ENCODE measurements around the gene PDIA5. TPM values are rescaled to one million over a fixed set of nuclear protein-coding genes. Genes with fewer than 3 reads are reported as not detected.

The PDIA5 gene
- total RNA-seq, 1 experiment from 2014 or later = 50.8 TPM

- H4K20me1 ChIP-seq (ENCODE audit: insufficient read depth) = no peaks in the 10 kb centered on the region
- H3K4me2 ChIP-seq (ENCODE audit: low read length) = no peak overlapping the region
- no peak for DNase-seq (ENCODE audit: low read depth, low spot score)
- TF ChIP-seq CEBPB (IDR thresholded peaks at IDR 0.05; ENCODE audit: low read depth) (no peak), SP1 (IDR thresholded peaks at IDR 0.05; ENCODE audit: low read depth) (no peak), ATF3 (IDR thresholded peaks at IDR 0.05) (no peak), EGR1 (IDR thresholded peaks at IDR 0.05; ENCODE audit: low read depth) (no peak), EZH2 (IDR thresholded peaks at IDR 0.05) (no peak), RAD21 (IDR thresholded peaks at IDR 0.05; ENCODE audit: low read depth) (no peak), ELF1 (IDR thresholded peaks at IDR 0.05; ENCODE audit: borderline replicate concordance, low read depth) (no peak)
- BruUV-seq (replicated peaks) = no TSS peak
- H3K27me3 ChIP-seq (ENCODE audit: insufficient read depth, low read length) = no peaks in the 10 kb centered on the region
- H3K9me2 ChIP-seq (ENCODE audit: insufficient read depth) = no peaks in the 10 kb centered on the region
- peaks cover 0 to 13% of the 10 kb centered on the region in 2 experiments; a peak in 2 of 4 replicates for H3K4me1 ChIP-seq (ENCODE audit: control insufficient read depth in 1 of 2, insufficient read depth in 2 of 2, low read length in 2 of 2)
- no peak for ATAC-seq
- no peak overlapping the region for H2AFZ ChIP-seq (ENCODE audit: low read depth, low read length, poor library complexity, severe bottlenecking)
- no peak overlapping the region for H3K27ac ChIP-seq (ENCODE audit: low read depth, low read length)
- ChIA-PET CTCF (no interaction called here), POLR2A (interaction anchor here (0.7 kb wide), 1 partner anchor 9 kb away, joined by 3 read pairs; no protein-coding TSS in a partner anchor), RAD21 (ENCODE audit: low non-redundant PET in 1 of 2, low total read pairs in 2 of 2, uncharacterized antibody in 2 of 2, unreplicated experiment in 2 of 2) (no interaction called here)
- no peak overlapping the region for H3K4me3 ChIP-seq (replicated peaks in 1 of 2; ENCODE audit: low read depth in 1 of 2, low read length in 2 of 2)
- no peaks in the 10 kb centered on the region for H3K36me3 ChIP-seq (ENCODE audit: control insufficient read depth in 1 of 2, insufficient read depth in 2 of 2, low read length in 2 of 2)
- intact Hi-C loops (cut with micrococcal nuclease) = no loop called here
- no peaks in the 10 kb centered on the region for H3K9me3 ChIP-seq (ENCODE audit: control insufficient read depth in 1 of 2, insufficient read depth in 1 of 2, low read depth in 1 of 2, low read length in 2 of 2)
- no peaks in the 10 kb centered on the region for H3K79me2 ChIP-seq (ENCODE audit: insufficient read depth, low read length)
- H3K9ac ChIP-seq (ENCODE audit: low read length) = no peak overlapping the region
Observed at GRCh38 chr3:123060054-123060453, 6.8 kb upstream of the PDIA5 start.

DNA sequence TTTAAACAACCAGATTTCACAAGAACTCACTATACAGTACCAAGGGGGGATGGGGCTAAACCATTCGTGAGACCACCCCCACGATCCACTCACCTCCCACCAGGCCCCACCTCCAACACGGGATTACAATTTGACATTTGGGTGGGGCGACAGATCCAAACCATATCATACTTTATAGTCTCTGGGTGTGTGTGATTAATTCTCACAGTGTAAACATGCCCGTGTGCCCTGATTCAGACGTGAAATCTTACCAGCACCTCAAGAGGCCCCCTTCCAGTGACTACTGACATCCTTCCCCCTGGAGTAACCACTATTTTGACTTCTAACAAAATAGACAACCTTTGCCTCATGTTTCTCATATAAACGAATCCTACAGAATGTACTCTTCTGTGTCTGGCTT is 5.0 kb upstream of the PDIA5 start:
- H3K9me2 ChIP-seq (ENCODE audit: insufficient read depth) = no peaks in the 10 kb centered on the region
- no peak for DNase-seq (ENCODE audit: low read depth, low spot score)
- H3K9me3 ChIP-seq (ENCODE audit: control insufficient read depth in 1 of 2, insufficient read depth in 1 of 2, low read depth in 1 of 2, low read length in 2 of 2) = no peaks in the 10 kb centered on the region
- TF ChIP-seq ZNF274 (IDR thresholded peaks at IDR 0.05; ENCODE audit: low read depth, low read length) (no peak), POLR2AphosphoS5 (IDR thresholded peaks at IDR 0.05; ENCODE audit: low read depth, low read length) (no peak), EGR1 (IDR thresholded peaks at IDR 0.05; ENCODE audit: low read depth) (no peak), FOSL1 (IDR thresholded peaks at IDR 0.05; ENCODE audit: low read depth) (no peak), CBX3 (IDR thresholded peaks at IDR 0.05; ENCODE audit: low read depth) (no peak), SRF (IDR thresholded peaks at IDR 0.05; ENCODE audit: low read depth) (no peak), EZH2phosphoT487 (IDR thresholded peaks at IDR 0.05; ENCODE audit: borderline replicate concordance) (no peak), ZFX (IDR thresholded peaks at IDR 0.05) (no peak), YY1 (IDR thresholded peaks at IDR 0.05; ENCODE audit: extremely low read depth, insufficient replicate concordance, low read depth, low read length) (no peak)
- TF ChIP-seq, protein P1, sequence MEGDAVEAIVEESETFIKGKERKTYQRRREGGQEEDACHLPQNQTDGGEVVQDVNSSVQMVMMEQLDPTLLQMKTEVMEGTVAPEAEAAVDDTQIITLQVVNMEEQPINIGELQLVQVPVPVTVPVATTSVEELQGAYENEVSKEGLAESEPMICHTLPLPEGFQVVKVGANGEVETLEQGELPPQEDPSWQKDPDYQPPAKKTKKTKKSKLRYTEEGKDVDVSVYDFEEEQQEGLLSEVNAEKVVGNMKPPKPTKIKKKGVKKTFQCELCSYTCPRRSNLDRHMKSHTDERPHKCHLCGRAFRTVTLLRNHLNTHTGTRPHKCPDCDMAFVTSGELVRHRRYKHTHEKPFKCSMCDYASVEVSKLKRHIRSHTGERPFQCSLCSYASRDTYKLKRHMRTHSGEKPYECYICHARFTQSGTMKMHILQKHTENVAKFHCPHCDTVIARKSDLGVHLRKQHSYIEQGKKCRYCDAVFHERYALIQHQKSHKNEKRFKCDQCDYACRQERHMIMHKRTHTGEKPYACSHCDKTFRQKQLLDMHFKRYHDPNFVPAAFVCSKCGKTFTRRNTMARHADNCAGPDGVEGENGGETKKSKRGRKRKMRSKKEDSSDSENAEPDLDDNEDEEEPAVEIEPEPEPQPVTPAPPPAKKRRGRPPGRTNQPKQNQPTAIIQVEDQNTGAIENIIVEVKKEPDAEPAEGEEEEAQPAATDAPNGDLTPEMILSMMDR (IDR thresholded peaks at IDR 0.05 in 2 of 3, conservative IDR thresholded peaks at IDR 0.05 in 1 of 3; ENCODE audit: borderline replicate concordance in 1 of 3, insufficient read depth in 1 of 3, low read depth in 2 of 3, low read length in 2 of 3) = no peak
- ChIA-PET RAD21 (ENCODE audit: low non-redundant PET in 1 of 2, low total read pairs in 2 of 2, uncharacterized antibody in 2 of 2, unreplicated experiment in 2 of 2) (no interaction called here), POLR2A (no interaction called here), CTCF (no interaction called here)
- H3K9ac ChIP-seq (ENCODE audit: low read length) = no peak overlapping the region
- peaks cover under 1% of the 10 kb centered on the region; the same call in 1 of the 2 replicates for H3K79me2 ChIP-seq (ENCODE audit: insufficient read depth, low read length)
- H3K27ac ChIP-seq (ENCODE audit: low read depth, low read length) = no peak overlapping the region
- no peak overlapping the region for H3K4me2 ChIP-seq (ENCODE audit: low read length)
- intact Hi-C loops (cut with micrococcal nuclease) = no loop called here
- H4K20me1 ChIP-seq (ENCODE audit: insufficient read depth) = no peaks in the 10 kb centered on the region
- no peak overlapping the region for H3K4me3 ChIP-seq (replicated peaks in 1 of 2; ENCODE audit: low read depth in 1 of 2, low read length in 2 of 2)
- no peaks in the 10 kb centered on the region for H3K27me3 ChIP-seq (ENCODE audit: insufficient read depth, low read length)
- BruUV-seq (replicated peaks) = no TSS peak
- peaks cover 0 to 12% of the 10 kb centered on the region in 2 experiments; a peak in 3 of 4 replicates for H3K4me1 ChIP-seq (ENCODE audit: control insufficient read depth in 1 of 2, insufficient read depth in 2 of 2, low read length in 2 of 2)
- no peak overlapping the region for H2AFZ ChIP-seq (ENCODE audit: low read depth, low read length, poor library complexity, severe bottlenecking)
- ATAC-seq = no peak
- H3K36me3 ChIP-seq (ENCODE audit: control insufficient read depth in 1 of 2, insufficient read depth in 2 of 2, low read length in 2 of 2) = no peaks in the 10 kb centered on the region

All from HCT116 (cell line).